Peyer's patch (tissue), 4 donors: ENCODE results near the gene SV2B. TPM values are rescaled to one million over a fixed set of nuclear protein-coding genes. Genes with fewer than 3 reads are reported as not detected.

Experiments
- DNase-seq, 3 donors: peaks; one replicate each; pipeline ENCODE4 v3.0.0-alpha.2; 2017 to 2019
- H3K27ac ChIP-seq, 4 donors: fragments of 200-600 bp; sonication (generic); one replicate each; pipeline ENCODE4 v1.5.1; 2016 to 2019
- H3K27me3 ChIP-seq, 2 donors: fragments of 200-600 bp; sonication (generic); one replicate each; pipeline ENCODE4 v1.5.1; 2019
- H3K36me3 ChIP-seq, 3 donors: fragments of 200-600 bp; sonication (generic); one replicate each; pipeline ENCODE4 v1.5.1; 2016 to 2019
- H3K4me1 ChIP-seq, 4 donors: fragments of 200-600 bp; sonication (generic); one replicate each; pipeline ENCODE4 v1.5.1; 2016 to 2019
- H3K4me3 ChIP-seq, 4 donors: fragments of 200-600 bp; sonication (generic); 1 replicate in 3 of 4; 2 replicates in 1 of 4; pipeline ENCODE4 v1.5.1; 2016 to 2019; ENCODE audit warnings: mild to moderate bottlenecking in 1 of 4
- H3K9me3 ChIP-seq, 4 donors: fragments of 200-600 bp; sonication (generic); one replicate each; pipeline ENCODE4 v1.5.1; 2016 to 2019; ENCODE audit warnings: mild to moderate bottlenecking in 1 of 4
- CTCF ChIP-seq, 6 experiments: fragments of 450-650 bp in 4 of 6; fragments of 200-600 bp in 2 of 6; sonication (generic) in 1 of 6; IDR thresholded peaks; one replicate each; pipeline ENCODE4 v1.5.1; 2017 to 2019; ENCODE audit warnings: antibody characterized with exemption in 6 of 6, mild to moderate bottlenecking in 3 of 6, moderate library complexity in 1 of 6
- POLR2A ChIP-seq, 2 donors: fragments of 450-650 bp; IDR thresholded peaks; one replicate each; pipeline ENCODE4 v1.5.1; 2017; ENCODE audit warnings: antibody characterized with exemption in 2 of 2, mild to moderate bottlenecking in 2 of 2, moderate library complexity in 2 of 2
- total RNA-seq, 4 donors: library from RNA; depleted of rRNA; stranded (reverse); fragments of >200 nt; gene quantifications; one replicate each; pipeline ENCODE4 v1.1.0, GENCODE V29; 2016

SV2B gene
- total RNA-seq, 4 donors from 2014 or later, result 0.18 to 2.5 (median 0.69) TPM

GRCh38 chr15:91158415-91159394, 58.6 kb downstream of the SV2B start:
- TF ChIP-seq CTCF (IDR thresholded peaks at IDR 0.05), result no peak
- no peaks in the 10 kb centered on the region for H3K36me3 ChIP-seq
- no peaks in the 10 kb centered on the region for H3K4me1 ChIP-seq
- no peak overlapping the region for H3K4me3 ChIP-seq
- no peaks in the 10 kb centered on the region for H3K27me3 ChIP-seq
- no peaks in the 10 kb centered on the region for H3K9me3 ChIP-seq
- no peak overlapping the region for H3K27ac ChIP-seq
- DNase-seq, result no peak

DNA sequence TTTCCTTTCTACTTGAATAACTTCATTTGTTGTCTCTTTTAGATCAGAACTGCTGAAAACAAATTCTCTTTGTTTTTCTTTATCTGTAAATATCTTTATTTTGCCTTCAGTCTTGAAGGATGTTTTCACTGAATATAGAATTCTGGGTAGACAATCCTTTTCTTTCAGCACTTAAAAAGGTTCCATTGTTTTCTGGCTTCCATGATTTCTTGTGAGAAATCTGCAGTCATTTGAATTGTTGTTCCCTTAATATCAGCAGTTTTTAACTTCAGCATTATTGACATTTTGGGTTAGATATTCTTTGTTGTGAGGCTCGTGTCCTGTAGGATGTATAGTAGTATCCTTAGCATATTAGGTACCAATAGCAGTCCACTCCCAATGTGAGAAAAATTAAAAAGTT, 65.8 kb downstream of the SV2B start:
- H3K36me3 ChIP-seq, result no peaks in the 10 kb centered on the region
- no peaks in the 10 kb centered on the region for H3K27me3 ChIP-seq
- H3K27ac ChIP-seq, result no peak overlapping the region
- TF ChIP-seq CTCF (IDR thresholded peaks at IDR 0.05) (no peak), POLR2A (IDR thresholded peaks at IDR 0.05) (no peak)
- peaks cover 0 to 12% (median 0%) of the 10 kb centered on the region in 4 donors for H3K9me3 ChIP-seq
- no peaks in the 10 kb centered on the region for H3K4me1 ChIP-seq
- no peak overlapping the region for H3K4me3 ChIP-seq
- no peak for DNase-seq

GRCh38 chr15:91168457-91168856, 68.4 kb downstream of the SV2B start:
- Histone ChIP-seq H3K9me3 (peaks cover 0 to 12% (median 0%) of the 10 kb centered on the region in 4 donors), H3K27ac (no peak overlapping the region), H3K4me1 (no peaks in the 10 kb centered on the region), H3K27me3 (no peaks in the 10 kb centered on the region), H3K36me3 (no peaks in the 10 kb centered on the region), H3K4me3 (no peak overlapping the region)
- TF ChIP-seq POLR2A (IDR thresholded peaks at IDR 0.05), result no peak
- no peak for TF ChIP-seq CTCF (IDR thresholded peaks at IDR 0.05)
- no peak for DNase-seq

GRCh38 chr15:91171334-91171733, 71.3 kb downstream of the SV2B start:
- H3K27me3 ChIP-seq, result no peaks in the 10 kb centered on the region
- H3K9me3 ChIP-seq, result peaks cover 0 to under 1% (median 0%) of the 10 kb centered on the region in 4 donors
- no peak overlapping the region for H3K27ac ChIP-seq
- no peak for DNase-seq
- no peak overlapping the region for H3K4me3 ChIP-seq
- TF ChIP-seq CTCF (IDR thresholded peaks at IDR 0.05), result no peak
- TF ChIP-seq POLR2A (IDR thresholded peaks at IDR 0.05), result no peak
- no peaks in the 10 kb centered on the region for H3K4me1 ChIP-seq
- H3K36me3 ChIP-seq, result no peaks in the 10 kb centered on the region

- H3K9me3 ChIP-seq, result no peaks in the 10 kb centered on the region
- no peak for DNase-seq
- H3K4me1 ChIP-seq, result no peaks in the 10 kb centered on the region
- H3K4me3 ChIP-seq, result no peak overlapping the region
- no peaks in the 10 kb centered on the region for H3K36me3 ChIP-seq
- no peak overlapping the region for H3K27ac ChIP-seq
- H3K27me3 ChIP-seq, result no peaks in the 10 kb centered on the region
- no peak for TF ChIP-seq POLR2A (IDR thresholded peaks at IDR 0.05)
- TF ChIP-seq CTCF (IDR thresholded peaks at IDR 0.05), result no peak
Measured at GRCh38 chr15:91182101-91182500, 82.0 kb downstream of the SV2B start.
